ENCODE measurements around the gene LITAFD. TPM values are rescaled to one million over a fixed set of nuclear protein-coding genes. Genes with fewer than 3 reads are reported as not detected.

LITAFD gene
- total and polyA plus RNA-seq, 2 experiments from 2014 or later = not detected

GRCh38 chr16:8882725-8883377 lies 700 bp downstream of the LITAFD start:
- H3K27ac ChIP-seq (ENCODE audit: low read depth) = no peak overlapping the region
- no peak overlapping the region for H2AFZ ChIP-seq
- no peak overlapping the region for H3K4me2 ChIP-seq
- H3K4me3 Mint-ChIP-seq = no peak overlapping the region
- 0 out of 2 replicates have a peak, but pooled peaks cover 3% of the 10 kb centered on the region for H3F3A ChIP-seq (replicated peaks; ENCODE audit: low read depth)
- peaks cover 4% of the 10 kb centered on the region for H3K36me3 Mint-ChIP-seq (ENCODE audit: low read depth)
- peaks cover 22% of the 10 kb centered on the region for H3K4me1 ChIP-seq (ENCODE audit: insufficient read depth)
- no peak overlapping the region for H3K4me3 ChIP-seq
- no peaks in the 10 kb centered on the region for H3K79me2 ChIP-seq (replicated peaks; ENCODE audit: insufficient read depth)
- no peaks in the 10 kb centered on the region for H3K36me3 ChIP-seq (ENCODE audit: insufficient read depth)
- peaks cover 27% of the 10 kb centered on the region for H3K4me1 Mint-ChIP-seq
- no peaks in the 10 kb centered on the region for H3K9me2 ChIP-seq (ENCODE audit: insufficient read depth)
- no peak for ATAC-seq
- DNase-seq (ENCODE audit: low spot score) = no peak
- 0 out of 2 replicates have a peak, but pooled peaks cover 6% of the 10 kb centered on the region for H4K20me1 ChIP-seq (replicated peaks; ENCODE audit: insufficient read depth)
- no peak for TF ChIP-seq ZNF462 (CRISPR knock-in tag; IDR thresholded peaks at IDR 0.05)
- no peak for TF ChIP-seq CREB1 (CRISPR knock-in tag; IDR thresholded peaks at IDR 0.05; ENCODE audit: low read depth)
- no peak for TF ChIP-seq ZNF114 (CRISPR knock-in tag; IDR thresholded peaks at IDR 0.05)
- no peak for TF ChIP-seq ETS1 (IDR thresholded peaks at IDR 0.05)
- TF ChIP-seq REST (IDR thresholded peaks at IDR 0.05; ENCODE audit: unreplicated experiment) = no peak
- TF ChIP-seq EZH2 (IDR thresholded peaks at IDR 0.05; ENCODE audit: low read depth, unreplicated experiment) = no peak
- TF ChIP-seq POLR2AphosphoS5 (IDR thresholded peaks at IDR 0.05; ENCODE audit: low read depth) = no peak
- TF ChIP-seq NANOG (IDR thresholded peaks at IDR 0.05; ENCODE audit: borderline replicate concordance) = no peak
- no peak for TF ChIP-seq CTCF (conservative IDR thresholded peaks at IDR 0.05; ENCODE audit: low read depth in 2 of 2)
- no peak for TF ChIP-seq ZNF331 (CRISPR knock-in tag; IDR thresholded peaks at IDR 0.05; ENCODE audit: low read depth)
- H3K27me3 ChIP-seq (ENCODE audit: insufficient read depth) = no peaks in the 10 kb centered on the region
- H3K27me3 Mint-ChIP-seq (ENCODE audit: insufficient read depth, low read depth, poor library complexity) = peaks cover 27% of the 10 kb centered on the region
- no peak overlapping the region for H3K27ac Mint-ChIP-seq
- no peaks in the 10 kb centered on the region; the same call in 2 of the 3 replicates for H3K9me3 Mint-ChIP-seq

Measured in GM23338 (cell line).